Fibroblast of lung (primary cell): ENCODE data around the gene IL20. TPM values are rescaled to one million over a fixed set of nuclear protein-coding genes. Genes with fewer than 3 reads are reported as not detected.

Source experiments
- DNase-seq, 2 donors: peaks; one replicate each; pipeline versions ENCODE4 v3.0.0 to v3.0.0-alpha.2; 2010; ENCODE audit warnings: low read depth in 2 of 2
- H2AFZ ChIP-seq: 2 replicates; pipeline ENCODE4 v1.5.1; 2012; ENCODE audit warnings: low read length, control low read depth, inconsistent platforms
- H3K27ac ChIP-seq: 2 replicates; pipeline ENCODE4 v1.5.1; 2011; ENCODE audit warnings: low read length, control low read depth; ENCODE audit not compliant: insufficient read depth
- H3K27me3 ChIP-seq: 2 replicates; pipeline ENCODE4 v1.5.1; 2011; ENCODE audit warnings: mild to moderate bottlenecking, low read length; ENCODE audit not compliant: control insufficient read depth, insufficient read depth
- H3K36me3 ChIP-seq: 2 replicates; pipeline ENCODE4 v1.5.1; 2011; ENCODE audit warnings: low read length; ENCODE audit not compliant: control insufficient read depth, insufficient read depth
- H3K4me1 ChIP-seq: 2 replicates; pipeline ENCODE4 v1.5.1; 2011; ENCODE audit warnings: low read length; ENCODE audit not compliant: control insufficient read depth, insufficient read depth; ENCODE audit errors: extremely low read depth
- H3K4me2 ChIP-seq: 2 replicates; pipeline ENCODE4 v1.5.1; 2011; ENCODE audit warnings: low read length, control low read depth; ENCODE audit not compliant: insufficient read depth; ENCODE audit errors: extremely low read depth
- H3K4me3 ChIP-seq, 4 experiments: fragments of 200-600 bp in 1 of 4; sonication (generic) in 1 of 4; replicated peaks in 1 of 4; 2 replicates each; pipeline ENCODE4 v1.5.1; 2011 to 2016; ENCODE audit warnings: low read length in 4 of 4, low read depth in 3 of 4, mild to moderate bottlenecking in 3 of 4, control low read depth in 2 of 4, inconsistent platforms in 1 of 4, mixed read lengths in 1 of 4; ENCODE audit not compliant: insufficient read depth in 1 of 4; ENCODE audit errors: control extremely low read depth in 1 of 4
- H3K79me2 ChIP-seq: 2 replicates; pipeline ENCODE4 v1.5.1; 2012; ENCODE audit warnings: mild to moderate bottlenecking, low read length, inconsistent platforms; ENCODE audit not compliant: control insufficient read depth, insufficient read depth
- H3K9ac ChIP-seq: 2 replicates; pipeline ENCODE4 v1.5.1; 2011; ENCODE audit warnings: mild to moderate bottlenecking, low read length, control low read depth; ENCODE audit not compliant: insufficient read depth
- H3K9me3 ChIP-seq: 2 replicates; pipeline ENCODE4 v1.5.1; 2012; ENCODE audit warnings: low read depth, low read length; ENCODE audit not compliant: control insufficient read depth, insufficient read depth
- H4K20me1 ChIP-seq: 2 replicates; pipeline ENCODE4 v1.5.1; 2011; ENCODE audit warnings: low read length; ENCODE audit not compliant: control insufficient read depth, insufficient read depth; ENCODE audit errors: extremely low read depth
- CTCF ChIP-seq, 2 donors: IDR thresholded peaks in 1 of 2; conservative IDR thresholded peaks in 1 of 2; 1 replicate in 1 of 2; 2 replicates in 1 of 2; pipeline ENCODE4 v1.5.1; 2011 to 2012; ENCODE audit warnings: low read length in 2 of 2, control low read depth in 1 of 2, inconsistent platforms in 1 of 2, low read depth in 1 of 2, mild to moderate bottlenecking in 1 of 2
- EZH2 ChIP-seq: IDR thresholded peaks from 2 replicates; pipeline ENCODE4 v1.5.1; 2012; ENCODE audit warnings: low read length, control low read depth, mild to moderate bottlenecking; ENCODE audit errors: missing control alignments
- polyA plus RNA-seq, 2 donors: library from polyadenylated mRNA; depleted of rRNA in 1 of 2; stranded (reverse) in 1 of 2; unstranded in 1 of 2; fragments of >200 nt; gene quantifications; 2 replicates each; pipeline ENCODE4 v1.2.1, GENCODE V29; 2011 to 2012; ENCODE audit warnings: missing spikeins in 1 of 2
- total RNA-seq: library from RNA; depleted of rRNA; stranded (reverse); fragments of >200 nt; gene quantifications from 2 replicates; pipeline ENCODE4 v1.2.1, GENCODE V29; 2014

Gene IL20
- total and polyA plus RNA-seq, 2 donors (not counting 1 experiment from before 2014, with no cell fraction given) = not detected

- Histone ChIP-seq H4K20me1 (no peaks in the 10 kb centered on the region), H3K4me3 (peak overlapping the region; percentile 42 to 60 (median 45)), H3K9me3 (no peaks in the 10 kb centered on the region), H3K27ac (peak overlapping the region; percentile 63), H3K4me1 (peaks cover 5% of the 10 kb centered on the region), H2AFZ (peak overlapping the region; percentile 60), H3K27me3 (peaks cover 6% of the 10 kb centered on the region), H3K79me2 (no peaks in the 10 kb centered on the region), H3K9ac (peak overlapping the region; percentile 77), H3K4me2 (peak overlapping the region; percentile 79), H3K36me3 (no peaks in the 10 kb centered on the region)
- DNase-seq = no peak
- no peak for TF ChIP-seq EZH2
- no peak for TF ChIP-seq CTCF (conservative IDR thresholded peaks at IDR 0.05 in 1 of 2, IDR thresholded peaks at IDR 0.05 in 1 of 2; ENCODE audit: low read depth in 1 of 2, low read length in 2 of 2)
These were observed 43.9 kb downstream of the IL20 start for GRCh38 chr1:206909161-206909882.

GRCh38 chr1:206909883-206910318 lies 44.5 kb downstream of the IL20 start:
- no peak for TF ChIP-seq CTCF (conservative IDR thresholded peaks at IDR 0.05 in 1 of 2, IDR thresholded peaks at IDR 0.05 in 1 of 2; ENCODE audit: low read depth in 1 of 2, low read length in 2 of 2)
- TF ChIP-seq EZH2 = no peak
- H3K9ac ChIP-seq = peak overlapping the region; percentile 77
- peak overlapping the region; percentile 60 for H2AFZ ChIP-seq

GRCh38 chr1:206911064-206911663 lies 45.7 kb downstream of the IL20 start:
- Histone ChIP-seq H3K9ac (no peak overlapping the region), H3K79me2 (no peaks in the 10 kb centered on the region), H3K27me3 (peaks cover 10% of the 10 kb centered on the region), H3K4me1 (peaks cover 3% of the 10 kb centered on the region), H3K27ac (no peak overlapping the region), H2AFZ (no peak overlapping the region), H4K20me1 (no peaks in the 10 kb centered on the region), H3K9me3 (no peaks in the 10 kb centered on the region), H3K4me3 (no peak overlapping the region), H3K4me2 (no peak overlapping the region), H3K36me3 (no peaks in the 10 kb centered on the region)
- DNase-seq = peak; percentile 55 to 82
- TF ChIP-seq EZH2 (no peak), CTCF (conservative IDR thresholded peaks at IDR 0.05 in 1 of 2, IDR thresholded peaks at IDR 0.05 in 1 of 2; ENCODE audit: low read depth in 1 of 2, low read length in 2 of 2) (peak; percentile 75 to 83)

More at GRCh38 chr1:206909883-206910318, 44.5 kb downstream of the IL20 start:
- Histone ChIP-seq H3K36me3 (no peaks in the 10 kb centered on the region), H3K4me2 (peak overlapping the region; percentile 79), H3K9me3 (no peaks in the 10 kb centered on the region), H3K79me2 (no peaks in the 10 kb centered on the region), H3K4me3 (peak overlapping the region; percentile 18 to 60 (median 44)), H3K27ac (peak overlapping the region; percentile 63), H4K20me1 (no peaks in the 10 kb centered on the region), H3K27me3 (peaks cover 8% of the 10 kb centered on the region), H3K4me1 (peaks cover 5% of the 10 kb centered on the region)
- no peak for DNase-seq
